Activated CD8-positive, alpha-beta T cell treated with anti-CD3 and anti-CD28 coated beads for 36 hours (primary cell): Measurements from ENCODE around the gene ACADS. TPM values are rescaled to one million over a fixed set of nuclear protein-coding genes. Genes with fewer than 3 reads are reported as not detected.

Source experiments
- ATAC-seq: fragments of 200-7000 bp; cut with Tn5 transposase; one replicate; pipeline ENCODE4 v1.10.0; 2021; ENCODE audit warnings: mild to moderate bottlenecking, moderate library complexity
- CTCF ChIA-PET: fragments of 350-600 bp; sonication (Branson Sonifier 250); formaldehyde crosslinking; loops from one replicate; lab custom pipeline; 2021; ENCODE audit warnings: antibody characterized with exemption; lab: Charles Lee
- POLR2A ChIA-PET: fragments of 350-600 bp; sonication (Branson Sonifier 250); formaldehyde crosslinking; loops from one replicate; lab custom pipeline; 2021; ENCODE audit warnings: antibody characterized with exemption; lab: Charles Lee
- DNase-seq: peaks from one replicate; pipeline ENCODE4 v3.0.0-alpha.2; 2020
- H3K27ac Mint-ChIP-seq: one replicate; pipeline ENCODE4 v1.8.0; 2021; ENCODE audit warnings: mild to moderate bottlenecking, mixed read lengths
- H3K27me3 Mint-ChIP-seq: one replicate; pipeline ENCODE4 v1.8.0; 2021; ENCODE audit warnings: mixed read lengths
- H3K36me3 Mint-ChIP-seq: one replicate; pipeline ENCODE4 v1.8.0; 2021; ENCODE audit warnings: low read depth, mixed read lengths
- H3K4me1 Mint-ChIP-seq: one replicate; pipeline ENCODE4 v1.8.0; 2021; ENCODE audit warnings: low read depth, mixed read lengths
- H3K4me3 Mint-ChIP-seq: one replicate; pipeline ENCODE4 v1.8.0; 2021; ENCODE audit warnings: mild to moderate bottlenecking, moderate library complexity, mixed read lengths
- H3K9me3 Mint-ChIP-seq: one replicate; pipeline ENCODE4 v1.8.0; 2021; ENCODE audit warnings: mixed read lengths
- intact Hi-C: fragments of 100-400 bp; cut with micrococcal nuclease; formaldehyde crosslinking; loops from one replicate; pipeline ENCODE4 v1.10.0; 2022
- total RNA-seq, 2 experiments: library from RNA; stranded (reverse); gene quantifications; one replicate each; pipeline ENCODE4 v1.2.3, GENCODE V29; 2021
- TF ChIP-seq, protein P1 (sequence below): fragments of 200-600 bp; IDR thresholded peaks from one replicate; pipeline ENCODE4 v1.8.0; 2022; ENCODE audit warnings: antibody characterized with exemption, mild to moderate bottlenecking

Gene ACADS
- total RNA-seq, 2 experiments from 2014 or later = 17.4 to 18.1 TPM

DNA sequence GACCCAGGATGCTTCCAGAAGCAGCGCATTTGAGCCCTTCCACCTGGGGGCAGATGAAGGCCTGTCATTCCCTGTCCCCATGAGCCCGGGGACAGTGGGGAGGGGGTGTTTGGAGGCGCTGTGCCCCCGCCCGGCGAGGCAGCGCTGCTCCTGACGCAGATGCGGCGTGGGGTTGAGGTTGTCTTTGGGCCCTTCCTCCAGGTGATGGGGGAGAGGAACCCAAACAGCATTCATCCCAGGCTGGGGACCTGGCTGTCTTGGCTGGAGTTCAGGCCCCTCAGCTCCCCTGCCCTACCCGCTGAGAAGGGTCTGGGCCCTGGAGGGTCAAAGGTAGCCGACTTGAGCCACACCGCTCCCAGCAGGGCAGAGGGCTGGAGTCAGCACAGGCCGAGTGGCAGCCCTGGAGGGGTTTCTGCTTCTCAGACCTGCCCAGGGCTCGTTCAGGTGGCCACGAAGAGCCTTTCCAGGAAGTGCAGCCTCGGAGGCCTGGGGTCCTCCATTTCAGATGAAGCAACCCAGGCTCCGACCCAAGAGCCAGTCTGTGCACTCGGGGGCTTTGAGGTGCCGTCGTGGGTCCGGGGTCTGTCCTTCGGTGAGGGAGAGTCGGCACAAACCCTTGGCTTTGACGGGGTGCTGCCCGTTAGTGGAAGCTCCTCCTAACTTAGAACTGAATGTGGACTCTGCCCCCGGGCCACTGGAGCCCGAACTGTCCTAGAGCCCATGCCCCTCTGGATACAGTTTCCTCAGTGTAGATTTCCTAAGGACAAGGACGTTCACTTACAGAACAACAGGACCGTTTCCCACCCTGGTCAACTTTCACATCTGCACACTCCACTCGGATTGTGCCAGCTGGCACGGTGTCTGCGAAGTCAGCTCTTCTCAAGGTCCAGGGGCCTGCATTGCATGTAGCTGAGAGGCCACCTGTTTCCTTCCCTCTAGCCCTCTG lies 16.1 kb downstream of the ACADS start:
- CTCF ChIA-PET = no interaction called here
- Mint-ChIP-seq H3K27me3 (no peaks in the 10 kb centered on the region), H3K36me3 (no peaks in the 10 kb centered on the region), H3K4me1 (no peaks in the 10 kb centered on the region), H3K9me3 (no peaks in the 10 kb centered on the region), H3K4me3 (no peak overlapping the region), H3K27ac (no peak overlapping the region)
- POLR2A ChIA-PET = no interaction called here
- no peak for DNase-seq
- no peak for ATAC-seq
- TF ChIP-seq, protein P1, sequence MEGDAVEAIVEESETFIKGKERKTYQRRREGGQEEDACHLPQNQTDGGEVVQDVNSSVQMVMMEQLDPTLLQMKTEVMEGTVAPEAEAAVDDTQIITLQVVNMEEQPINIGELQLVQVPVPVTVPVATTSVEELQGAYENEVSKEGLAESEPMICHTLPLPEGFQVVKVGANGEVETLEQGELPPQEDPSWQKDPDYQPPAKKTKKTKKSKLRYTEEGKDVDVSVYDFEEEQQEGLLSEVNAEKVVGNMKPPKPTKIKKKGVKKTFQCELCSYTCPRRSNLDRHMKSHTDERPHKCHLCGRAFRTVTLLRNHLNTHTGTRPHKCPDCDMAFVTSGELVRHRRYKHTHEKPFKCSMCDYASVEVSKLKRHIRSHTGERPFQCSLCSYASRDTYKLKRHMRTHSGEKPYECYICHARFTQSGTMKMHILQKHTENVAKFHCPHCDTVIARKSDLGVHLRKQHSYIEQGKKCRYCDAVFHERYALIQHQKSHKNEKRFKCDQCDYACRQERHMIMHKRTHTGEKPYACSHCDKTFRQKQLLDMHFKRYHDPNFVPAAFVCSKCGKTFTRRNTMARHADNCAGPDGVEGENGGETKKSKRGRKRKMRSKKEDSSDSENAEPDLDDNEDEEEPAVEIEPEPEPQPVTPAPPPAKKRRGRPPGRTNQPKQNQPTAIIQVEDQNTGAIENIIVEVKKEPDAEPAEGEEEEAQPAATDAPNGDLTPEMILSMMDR = no peak
- intact Hi-C loops = no loop called here

- Mint-ChIP-seq H3K27me3 (no peaks in the 10 kb centered on the region), H3K4me3 (no peak overlapping the region), H3K9me3 (no peaks in the 10 kb centered on the region), H3K36me3 (no peaks in the 10 kb centered on the region), H3K27ac (no peak overlapping the region), H3K4me1 (no peaks in the 10 kb centered on the region)
- CTCF ChIA-PET = no interaction called here
- POLR2A ChIA-PET = no interaction called here
- intact Hi-C loops = no loop called here
- TF ChIP-seq, protein P1 = no peak
- ATAC-seq (no peak), DNase-seq (no peak)
These were observed 19.4 kb downstream of the ACADS start for GRCh38 chr12:120744922-120745493.

- no peak for ATAC-seq
- Mint-ChIP-seq H3K27ac (no peak overlapping the region), H3K4me1 (no peaks in the 10 kb centered on the region), H3K9me3 (no peaks in the 10 kb centered on the region), H3K4me3 (no peak overlapping the region), H3K27me3 (peaks cover 2% of the 10 kb centered on the region), H3K36me3 (no peaks in the 10 kb centered on the region)
- intact Hi-C loops = no loop called here
- DNase-seq = no peak
- TF ChIP-seq, protein P1 = no peak
- CTCF ChIA-PET = interaction anchor here (1.2 kb wide), 1 partner anchor 224 kb away, joined by 3 read pairs; no protein-coding TSS in a partner anchor
- POLR2A ChIA-PET = no interaction called here
These were observed 22.6 kb downstream of the ACADS start for GRCh38 chr12:120748242-120748641.

- DNase-seq (no peak), ATAC-seq (no peak)
- H3K9me3 Mint-ChIP-seq = no peaks in the 10 kb centered on the region
- ChIA-PET POLR2A (no interaction called here), CTCF (no interaction called here)
- TF ChIP-seq, protein P1 = no peak
- H3K27ac Mint-ChIP-seq = no peak overlapping the region
- H3K36me3 Mint-ChIP-seq = no peaks in the 10 kb centered on the region
- intact Hi-C loops = no loop called here
- no peak overlapping the region for H3K4me3 Mint-ChIP-seq
- no peaks in the 10 kb centered on the region for H3K4me1 Mint-ChIP-seq
- H3K27me3 Mint-ChIP-seq = peaks cover 2% of the 10 kb centered on the region
These were observed 23.6 kb downstream of the ACADS start for GRCh38 chr12:120749256-120749655.

GRCh38 chr12:120750806-120751205 lies 25.2 kb downstream of the ACADS start:
- intact Hi-C loops = no loop called here
- TF ChIP-seq, protein P1 = no peak
- DNase-seq (peak; percentile 21), ATAC-seq (no peak)
- Mint-ChIP-seq H3K27me3 (peaks cover 2% of the 10 kb centered on the region), H3K4me1 (no peaks in the 10 kb centered on the region), H3K9me3 (peaks cover 4% of the 10 kb centered on the region), H3K4me3 (no peak overlapping the region), H3K36me3 (no peaks in the 10 kb centered on the region), H3K27ac (no peak overlapping the region)
- CTCF ChIA-PET = interaction anchor here (0.7 to 2.8 kb wide), 5 partner anchors 31 to 221 kb away, joined by 3 to 13 read pairs (median 4); no protein-coding TSS in a partner anchor
- POLR2A ChIA-PET = interaction anchor here (0.6 kb wide), 1 partner anchor 476 kb away, joined by 4 read pairs; no protein-coding TSS in a partner anchor
